NCI-H1417 treated with DMSO at 0.1 percent for 48 hours (cell line): Measurements from ENCODE around the gene MAPK8.

Source experiments
- DNase-seq: peaks from one replicate; lab custom pipeline; 2025; lab: John Stamatoyannopoulos, UW

MAPK8 gene

GRCh38 chr10:48477141-48477540, 170.7 kb downstream of the MAPK8 start:
- DNase-seq, result no peak

GRCh38 chr10:48477616-48478015, 171.1 kb downstream of the MAPK8 start:
- DNase-seq, result no peak

GRCh38 chr10:48478469-48478868, 172.0 kb downstream of the MAPK8 start:
- DNase-seq, result no peak

GRCh38 chr10:48478980-48479811, 172.7 kb downstream of the MAPK8 start:
- no peak for DNase-seq

GRCh38 chr10:48480397-48481374, 174.2 kb downstream of the MAPK8 start:
- DNase-seq, result no peak

- DNase-seq, result no peak
Measured at GRCh38 chr10:48481385-48481784, 174.9 kb downstream of the MAPK8 start.

- DNase-seq, result no peak
Measured at GRCh38 chr10:48482207-48482606, 175.7 kb downstream of the MAPK8 start.

GRCh38 chr10:48484911-48485310, 178.4 kb downstream of the MAPK8 start:
- no peak for DNase-seq

GRCh38 chr10:48485711-48486110, 179.2 kb downstream of the MAPK8 start:
- no peak for DNase-seq

- no peak for DNase-seq
Measured at GRCh38 chr10:48487244-48487643, 180.8 kb downstream of the MAPK8 start.
